Measurements from ENCODE around the gene ZNF396. TPM values are rescaled to one million over a fixed set of nuclear protein-coding genes. Genes with fewer than 3 reads are reported as not detected.
A peak's percentile ranks its signal among the peaks of the same experiment; 100 is the strongest.

ZNF396 gene
- total and polyA plus RNA-seq, 2 donors (not counting 1 experiment from before 2014, with no cell fraction given) = 0.40 to 3.2 TPM

- H3K4me3 Mint-ChIP-seq = peak within 1 kb of the TSS; percentile 100
- peaks cover 64% of the 10 kb centered on the region for H3K4me1 Mint-ChIP-seq
- peak within 1 kb of the TSS; percentile 85 for H3K4me2 ChIP-seq (replicated peaks; ENCODE audit: low read depth, low read length, poor library complexity, severe bottlenecking)
- DNase-seq (peak; percentile 96), ATAC-seq (ENCODE audit: low read depth) (peak; percentile 84)
- WGBS (ENCODE audit: insufficient coverage) = under 1% methylated on average over 51 of the region's 64 CpGs
- ChIA-PET POLR2A (interaction anchor here (0.5 to 3.0 kb wide), 8 partner anchors 30 to 819 kb away, joined by 3 to 12 read pairs (median 5); partner anchors contain the start of genes INO80C, MAPRE2, ZNF397 and ZSCAN30), CTCF (interaction anchor here (0.7 to 3.3 kb wide), 11 partner anchors 10 to 318 kb away, joined by 3 to 22 read pairs (median 5); partner anchors contain the start of genes MAPRE2, ZNF397 and ZSCAN30)
- H3K9me3 ChIP-seq (ENCODE audit: control extremely low read depth in 1 of 3, control insufficient read depth in 2 of 3, insufficient read depth in 1 of 3, low read length in 2 of 3) = no peaks in the 10 kb centered on the region
- H4K20me1 ChIP-seq (ENCODE audit: control insufficient read depth, insufficient read depth, low read length, poor library complexity, severe bottlenecking) = peaks cover 39% of the 10 kb centered on the region
- peak within 1 kb of the TSS; percentile 99 for H3K27ac ChIP-seq (ENCODE audit: low read length in 2 of 2)
- H3K27me3 ChIP-seq (replicated peaks in 1 of 4; ENCODE audit: control extremely low read depth in 1 of 4, control insufficient read depth in 3 of 4, insufficient read depth in 4 of 4, low read length in 3 of 4) = no peaks in the 10 kb centered on the region
- peak within 1 kb of the TSS; percentile 99 for H3K27ac Mint-ChIP-seq
- peak within 1 kb of the TSS; percentile 68 for H2AFZ ChIP-seq (ENCODE audit: insufficient read depth, low read depth, low read length, poor library complexity, severe bottlenecking)
- no peaks in the 10 kb centered on the region for H3K27me3 Mint-ChIP-seq
- H3K9me3 Mint-ChIP-seq (ENCODE audit: insufficient read depth) = no peaks in the 10 kb centered on the region
- peaks cover 11 to 18% of the 10 kb centered on the region in 2 experiments for H3K36me3 ChIP-seq (replicated peaks in 1 of 2; ENCODE audit: control extremely low read depth in 1 of 2, control insufficient read depth in 1 of 2, extremely low read depth in 1 of 2, insufficient read depth in 2 of 2, low read length in 1 of 2)
- H3K9ac ChIP-seq (ENCODE audit: low read length) = peak within 1 kb of the TSS; percentile 91
- H3K79me2 ChIP-seq (ENCODE audit: control insufficient read depth, insufficient read depth, low read length) = peaks cover 73% of the 10 kb centered on the region
- H3K4me1 ChIP-seq (ENCODE audit: control insufficient read depth in 2 of 2, insufficient read depth in 2 of 2, low read length in 2 of 2) = peaks cover 24 to 35% of the 10 kb centered on the region in 2 donors
- intact Hi-C loops (cut with micrococcal nuclease) = loop anchor here (1.0 to 5.0 kb wide), 11 partner anchors 11 to 723 kb away; partner anchors contain the start of genes INO80C, MAPRE2, RMP24 and RPRD1A
- H3K4me3 ChIP-seq (ENCODE audit: control extremely low read depth in 1 of 5, extremely low read depth in 1 of 5, insufficient read depth in 1 of 5, low read depth in 2 of 5, low read length in 4 of 5) = peak within 1 kb of the TSS; percentile 84 to 99 (median 97)
- no peak for TF ChIP-seq EZH2 (IDR thresholded peaks at IDR 0.05; ENCODE audit: borderline replicate concordance, insufficient read depth, low read depth, low read length, poor library complexity, severe bottlenecking)
- TF ChIP-seq CTCF (IDR thresholded peaks at IDR 0.05) = no peak
These were observed 33.0 kb downstream of the ZNF396 start, which contains the start of gene ZNF24 for GRCh38 chr18:35343936-35344735. ZNF24 (minus strand) TSS chr18:35344420; CDS start chr18:35340650, 3,770 bp downstream.

All from B cell (primary cell).